H1 (cell line): ENCODE measurements around the gene HDAC3. TPM values are rescaled to one million over a fixed set of nuclear protein-coding genes. Genes with fewer than 3 reads are reported as not detected.

Source experiments
- CEBPB ChIP-seq: IDR thresholded peaks from 2 replicates; pipeline ENCODE4 v1.6.1; 2012; ENCODE audit warnings: low read depth, low read length
- EZH2 ChIP-seq: fragments of 200-600 bp; sonication (generic); IDR thresholded peaks from 2 replicates; pipeline ENCODE4 v1.7.1; 2012; ENCODE audit warnings: low read depth, mild to moderate bottlenecking, moderate library complexity, low read length, inconsistent platforms; ENCODE audit not compliant: severe bottlenecking
- KDM5A ChIP-seq: fragments of 200-600 bp; IDR thresholded peaks from 2 replicates; pipeline ENCODE4 v1.7.1; 2012; ENCODE audit warnings: mild to moderate bottlenecking, low read length, inconsistent platforms, mixed read lengths
- MAFK ChIP-seq: IDR thresholded peaks from 2 replicates; pipeline ENCODE4 v1.6.1; 2012; ENCODE audit warnings: low read depth, mild to moderate bottlenecking, improper control_type of control experiment, low read length
- polyA plus RNA-seq, 7 experiments: library from polyadenylated mRNA; depleted of rRNA in 3 of 7; stranded (reverse) in 5 of 7; unstranded in 2 of 7; fragments of >200 nt in 5 of 7; fragments of 200-250 nt in 2 of 7; gene quantifications; 1 replicate in 5 of 7; 2 replicates in 1 of 7; 4 replicates in 1 of 7; pipeline versions ENCODE4 v1.2.1 to v1.2.3, GENCODE V29; 2011 to 2013; ENCODE audit warnings: missing spikeins in 2 of 7, mixed read lengths in 2 of 7
- total RNA-seq: library from RNA; stranded (reverse); fragmentation: NEBNext Ultra II Directional; extraction: Animal tissue kit (Norgen Biotek cat#: 25700); gene quantifications from 2 replicates; pipeline ENCODE4 v1.2.1, GENCODE V29; 2021
- TF ChIP-seq, protein P1 (sequence below): fragments of 300-600 bp; sonication (generic); IDR thresholded peaks from 2 replicates; pipeline ENCODE4 v1.7.1; 2012; ENCODE audit warnings: low read length, moderate library complexity, mild to moderate bottlenecking, inconsistent platforms; ENCODE audit not compliant: insufficient replicate concordance
- TF ChIP-seq, protein P2 (sequence below): IDR thresholded peaks from 2 replicates; pipeline ENCODE4 v1.6.1; 2011; ENCODE audit warnings: low read depth, mild to moderate bottlenecking, low read length; ENCODE audit not compliant: insufficient read depth

Gene HDAC3
- total and polyA plus RNA-seq, 2 of the 8 experiments (the other 6 are each of a cell fraction or from before 2014, with no cell fraction given), result 99.0 to 120 TPM

DNA sequence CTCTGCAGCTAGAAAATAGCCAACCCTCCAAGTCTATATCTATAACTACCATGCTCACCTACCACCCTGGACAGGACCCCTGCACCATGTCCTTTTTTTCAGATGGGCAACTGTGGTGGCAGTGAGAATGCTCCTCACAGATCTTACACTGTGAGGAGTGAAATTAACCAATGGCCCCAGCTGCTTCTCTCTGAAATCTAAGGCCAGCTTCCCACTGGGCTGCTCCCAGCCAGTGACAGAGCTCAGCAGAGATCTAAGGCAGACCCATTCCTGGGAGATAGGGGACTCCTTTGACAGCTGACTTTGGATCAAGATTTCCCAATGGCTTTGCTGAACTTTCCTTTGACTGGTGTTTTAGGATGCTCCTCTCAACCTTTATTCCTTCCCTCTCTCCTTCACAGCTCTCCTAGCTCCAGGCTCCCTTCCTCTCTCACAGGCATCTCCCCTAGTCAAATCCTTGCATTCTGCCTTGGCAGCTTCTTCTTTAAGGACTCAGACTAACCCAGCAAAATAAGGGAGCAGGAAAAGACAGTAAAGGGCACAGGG, 47.0 kb upstream of the HDAC3 start (continued):
- no peak for TF ChIP-seq EZH2
- TF ChIP-seq, protein P1, sequence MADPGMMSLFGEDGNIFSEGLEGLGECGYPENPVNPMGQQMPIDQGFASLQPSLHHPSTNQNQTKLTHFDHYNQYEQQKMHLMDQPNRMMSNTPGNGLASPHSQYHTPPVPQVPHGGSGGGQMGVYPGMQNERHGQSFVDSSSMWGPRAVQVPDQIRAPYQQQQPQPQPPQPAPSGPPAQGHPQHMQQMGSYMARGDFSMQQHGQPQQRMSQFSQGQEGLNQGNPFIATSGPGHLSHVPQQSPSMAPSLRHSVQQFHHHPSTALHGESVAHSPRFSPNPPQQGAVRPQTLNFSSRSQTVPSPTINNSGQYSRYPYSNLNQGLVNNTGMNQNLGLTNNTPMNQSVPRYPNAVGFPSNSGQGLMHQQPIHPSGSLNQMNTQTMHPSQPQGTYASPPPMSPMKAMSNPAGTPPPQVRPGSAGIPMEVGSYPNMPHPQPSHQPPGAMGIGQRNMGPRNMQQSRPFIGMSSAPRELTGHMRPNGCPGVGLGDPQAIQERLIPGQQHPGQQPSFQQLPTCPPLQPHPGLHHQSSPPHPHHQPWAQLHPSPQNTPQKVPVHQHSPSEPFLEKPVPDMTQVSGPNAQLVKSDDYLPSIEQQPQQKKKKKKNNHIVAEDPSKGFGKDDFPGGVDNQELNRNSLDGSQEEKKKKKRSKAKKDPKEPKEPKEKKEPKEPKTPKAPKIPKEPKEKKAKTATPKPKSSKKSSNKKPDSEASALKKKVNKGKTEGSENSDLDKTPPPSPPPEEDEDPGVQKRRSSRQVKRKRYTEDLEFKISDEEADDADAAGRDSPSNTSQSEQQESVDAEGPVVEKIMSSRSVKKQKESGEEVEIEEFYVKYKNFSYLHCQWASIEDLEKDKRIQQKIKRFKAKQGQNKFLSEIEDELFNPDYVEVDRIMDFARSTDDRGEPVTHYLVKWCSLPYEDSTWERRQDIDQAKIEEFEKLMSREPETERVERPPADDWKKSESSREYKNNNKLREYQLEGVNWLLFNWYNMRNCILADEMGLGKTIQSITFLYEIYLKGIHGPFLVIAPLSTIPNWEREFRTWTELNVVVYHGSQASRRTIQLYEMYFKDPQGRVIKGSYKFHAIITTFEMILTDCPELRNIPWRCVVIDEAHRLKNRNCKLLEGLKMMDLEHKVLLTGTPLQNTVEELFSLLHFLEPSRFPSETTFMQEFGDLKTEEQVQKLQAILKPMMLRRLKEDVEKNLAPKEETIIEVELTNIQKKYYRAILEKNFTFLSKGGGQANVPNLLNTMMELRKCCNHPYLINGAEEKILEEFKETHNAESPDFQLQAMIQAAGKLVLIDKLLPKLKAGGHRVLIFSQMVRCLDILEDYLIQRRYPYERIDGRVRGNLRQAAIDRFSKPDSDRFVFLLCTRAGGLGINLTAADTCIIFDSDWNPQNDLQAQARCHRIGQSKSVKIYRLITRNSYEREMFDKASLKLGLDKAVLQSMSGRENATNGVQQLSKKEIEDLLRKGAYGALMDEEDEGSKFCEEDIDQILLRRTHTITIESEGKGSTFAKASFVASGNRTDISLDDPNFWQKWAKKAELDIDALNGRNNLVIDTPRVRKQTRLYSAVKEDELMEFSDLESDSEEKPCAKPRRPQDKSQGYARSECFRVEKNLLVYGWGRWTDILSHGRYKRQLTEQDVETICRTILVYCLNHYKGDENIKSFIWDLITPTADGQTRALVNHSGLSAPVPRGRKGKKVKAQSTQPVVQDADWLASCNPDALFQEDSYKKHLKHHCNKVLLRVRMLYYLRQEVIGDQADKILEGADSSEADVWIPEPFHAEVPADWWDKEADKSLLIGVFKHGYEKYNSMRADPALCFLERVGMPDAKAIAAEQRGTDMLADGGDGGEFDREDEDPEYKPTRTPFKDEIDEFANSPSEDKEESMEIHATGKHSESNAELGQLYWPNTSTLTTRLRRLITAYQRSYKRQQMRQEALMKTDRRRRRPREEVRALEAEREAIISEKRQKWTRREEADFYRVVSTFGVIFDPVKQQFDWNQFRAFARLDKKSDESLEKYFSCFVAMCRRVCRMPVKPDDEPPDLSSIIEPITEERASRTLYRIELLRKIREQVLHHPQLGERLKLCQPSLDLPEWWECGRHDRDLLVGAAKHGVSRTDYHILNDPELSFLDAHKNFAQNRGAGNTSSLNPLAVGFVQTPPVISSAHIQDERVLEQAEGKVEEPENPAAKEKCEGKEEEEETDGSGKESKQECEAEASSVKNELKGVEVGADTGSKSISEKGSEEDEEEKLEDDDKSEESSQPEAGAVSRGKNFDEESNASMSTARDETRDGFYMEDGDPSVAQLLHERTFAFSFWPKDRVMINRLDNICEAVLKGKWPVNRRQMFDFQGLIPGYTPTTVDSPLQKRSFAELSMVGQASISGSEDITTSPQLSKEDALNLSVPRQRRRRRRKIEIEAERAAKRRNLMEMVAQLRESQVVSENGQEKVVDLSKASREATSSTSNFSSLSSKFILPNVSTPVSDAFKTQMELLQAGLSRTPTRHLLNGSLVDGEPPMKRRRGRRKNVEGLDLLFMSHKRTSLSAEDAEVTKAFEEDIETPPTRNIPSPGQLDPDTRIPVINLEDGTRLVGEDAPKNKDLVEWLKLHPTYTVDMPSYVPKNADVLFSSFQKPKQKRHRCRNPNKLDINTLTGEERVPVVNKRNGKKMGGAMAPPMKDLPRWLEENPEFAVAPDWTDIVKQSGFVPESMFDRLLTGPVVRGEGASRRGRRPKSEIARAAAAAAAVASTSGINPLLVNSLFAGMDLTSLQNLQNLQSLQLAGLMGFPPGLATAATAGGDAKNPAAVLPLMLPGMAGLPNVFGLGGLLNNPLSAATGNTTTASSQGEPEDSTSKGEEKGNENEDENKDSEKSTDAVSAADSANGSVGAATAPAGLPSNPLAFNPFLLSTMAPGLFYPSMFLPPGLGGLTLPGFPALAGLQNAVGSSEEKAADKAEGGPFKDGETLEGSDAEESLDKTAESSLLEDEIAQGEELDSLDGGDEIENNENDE, result no peak
- TF ChIP-seq, protein P2, sequence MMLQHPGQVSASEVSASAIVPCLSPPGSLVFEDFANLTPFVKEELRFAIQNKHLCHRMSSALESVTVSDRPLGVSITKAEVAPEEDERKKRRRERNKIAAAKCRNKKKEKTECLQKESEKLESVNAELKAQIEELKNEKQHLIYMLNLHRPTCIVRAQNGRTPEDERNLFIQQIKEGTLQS, result no peak
- TF ChIP-seq MAFK, result no peak
- no peak for TF ChIP-seq CEBPB
- TF ChIP-seq KDM5A, result no peak
